ENCODE results near the gene LARP4.

The LARP4 gene

DNA sequence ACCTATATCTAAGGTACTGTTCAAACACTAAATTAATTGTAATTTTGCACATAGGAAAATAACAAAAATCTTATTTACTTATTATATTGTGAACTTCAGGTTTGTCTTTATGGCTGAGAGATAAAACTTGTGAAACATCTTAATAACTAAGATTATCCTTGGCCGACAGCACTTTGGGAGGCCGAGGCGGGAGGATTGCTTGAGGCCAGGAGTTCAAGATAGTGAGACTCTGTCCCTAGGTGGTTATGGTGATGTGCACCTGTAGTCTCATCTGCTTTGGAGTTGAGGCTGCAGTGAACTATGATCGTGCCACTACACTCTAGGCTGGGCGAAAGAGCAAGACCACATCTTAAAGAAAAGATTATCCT, 126.7 kb downstream of the LARP4 start:
- no peak for DNase-seq

- no peak for DNase-seq
Observed at GRCh38 chr12:50528800-50529199, 128.1 kb downstream of the LARP4 start.

- no peak for DNase-seq
Observed at GRCh38 chr12:50529345-50529744, 128.7 kb downstream of the LARP4 start.
